GM12864 (cell line): ENCODE measurements around the gene GSPT1.
"Not testable (repeated sequence)": the region's sequence is repeated elsewhere in the genome, so short reads cannot be mapped to it uniquely, and the experiment has no call there.

Experiments
- DNase-seq: peaks from one replicate; pipeline ENCODE4 v3.0.0-alpha.2; 2011; ENCODE audit warnings: low read depth
- H3K4me3 ChIP-seq: 2 replicates; pipeline ENCODE4 v1.5.1; 2011; ENCODE audit warnings: mild to moderate bottlenecking, low read depth, low read length, control low read depth
- CTCF ChIP-seq: IDR thresholded peaks from 2 replicates; pipeline ENCODE4 v1.5.1; 2011; ENCODE audit warnings: low read depth, mild to moderate bottlenecking, moderate library complexity, low read length, control low read depth, inconsistent platforms; ENCODE audit errors: missing control alignments

Gene GSPT1

GRCh38 chr16:11824362-11824761 lies 91.4 kb downstream of the GSPT1 start:
- H3K4me3 ChIP-seq, result no peak overlapping the region
- no peak for DNase-seq
- TF ChIP-seq CTCF, result no peak

GRCh38 chr16:11823645-11824044 lies 92.1 kb downstream of the GSPT1 start:
- DNase-seq, H3K4me3 ChIP-seq: not testable (repeated sequence)

GRCh38 chr16:11819798-11820197 lies 96.0 kb downstream of the GSPT1 start:
- no peak for TF ChIP-seq CTCF
- H3K4me3 ChIP-seq, result no peak overlapping the region
- DNase-seq, result no peak

GRCh38 chr16:11818970-11819369 lies 96.8 kb downstream of the GSPT1 start:
- not testable (repeated sequence) for H3K4me3 ChIP-seq, DNase-seq
